Activated CD4-positive, alpha-beta memory T cell treated with anti-CD3 and anti-CD28 coated beads for 36 hours (primary cell): Measurements from ENCODE around the gene WNT9B. TPM values are rescaled to one million over a fixed set of nuclear protein-coding genes. Genes with fewer than 3 reads are reported as not detected.

Source experiments
- CTCF ChIA-PET: fragments of 350-600 bp; sonication (Branson Sonifier 250); formaldehyde crosslinking; loops from one replicate; lab custom pipeline; 2021; ENCODE audit warnings: antibody characterized with exemption, inconsistent platforms; lab: Charles Lee
- POLR2A ChIA-PET: fragments of 350-600 bp; sonication (Branson Sonifier 250); formaldehyde crosslinking; loops from one replicate; lab custom pipeline; 2021; ENCODE audit warnings: antibody characterized with exemption; lab: Charles Lee
- DNase-seq: peaks from one replicate; pipeline ENCODE4 v3.0.0-alpha.2; 2020
- H3K27ac Mint-ChIP-seq: one replicate; pipeline ENCODE4 v1.8.0; 2021; ENCODE audit warnings: mixed read lengths
- H3K27me3 Mint-ChIP-seq: one replicate; pipeline ENCODE4 v1.8.0; 2021; ENCODE audit warnings: mixed read lengths
- H3K36me3 Mint-ChIP-seq: one replicate; pipeline ENCODE4 v1.8.0; 2021; ENCODE audit warnings: mixed read lengths
- H3K4me1 Mint-ChIP-seq: one replicate; pipeline ENCODE4 v1.8.0; 2021; ENCODE audit warnings: low read depth, mixed read lengths
- H3K4me3 Mint-ChIP-seq: one replicate; pipeline ENCODE4 v1.8.0; 2021; ENCODE audit warnings: mild to moderate bottlenecking, mixed read lengths
- H3K9me3 Mint-ChIP-seq: one replicate; pipeline ENCODE4 v1.8.0; 2021; ENCODE audit warnings: mixed read lengths
- intact Hi-C: fragments of 100-400 bp; cut with micrococcal nuclease; formaldehyde crosslinking; loops from one replicate; pipeline ENCODE4 v1.15.1; 2023
- total RNA-seq, 2 experiments: library from RNA; stranded (reverse); gene quantifications; one replicate each; pipeline ENCODE4 v1.2.3, GENCODE V29; 2021

The WNT9B gene
- total RNA-seq, 2 experiments from 2014 or later, result not detected

DNA sequence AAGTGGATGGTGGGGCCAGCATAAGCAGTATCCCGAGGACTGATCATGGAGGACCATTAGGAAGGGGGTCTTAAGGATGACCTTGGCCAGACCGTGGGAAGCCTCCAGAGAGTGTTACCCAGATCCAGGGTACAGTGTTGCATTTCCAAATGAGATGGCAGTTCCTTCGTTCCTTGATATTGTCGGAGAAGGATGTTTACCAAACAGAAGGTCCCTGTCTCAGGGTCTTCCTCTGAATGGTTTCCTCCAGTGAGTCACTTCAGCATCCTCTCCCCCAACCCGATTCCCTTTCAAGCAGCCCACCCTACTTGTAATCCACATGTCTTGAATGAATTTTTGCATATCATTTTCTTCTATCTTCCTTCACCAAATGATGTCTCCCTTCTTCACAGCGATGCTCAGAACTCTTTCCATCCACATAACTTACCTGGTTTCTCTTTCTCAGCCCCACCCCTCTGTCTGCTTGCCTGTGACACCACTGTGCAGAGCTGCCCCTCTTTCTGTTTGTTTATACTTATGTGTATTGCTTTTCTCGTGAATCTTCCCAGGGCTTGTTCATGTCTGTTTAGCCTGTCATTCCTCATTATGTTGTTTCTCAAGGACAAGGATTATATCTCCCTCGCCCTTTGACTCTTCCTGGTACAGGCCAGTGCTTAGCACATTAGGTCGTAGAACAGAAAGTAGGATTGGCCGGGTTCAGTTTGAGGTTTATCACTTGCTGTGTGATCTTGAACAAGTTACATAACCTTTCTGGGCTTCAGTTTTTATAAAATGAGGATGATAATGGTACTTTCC lies 77.3 kb downstream of the WNT9B start:
- POLR2A ChIA-PET, result no interaction called here
- peaks cover 22% of the 10 kb centered on the region for H3K36me3 Mint-ChIP-seq
- no peak overlapping the region for H3K4me3 Mint-ChIP-seq
- no peaks in the 10 kb centered on the region for H3K9me3 Mint-ChIP-seq
- intact Hi-C loops, result no loop called here
- H3K27me3 Mint-ChIP-seq, result no peaks in the 10 kb centered on the region
- H3K27ac Mint-ChIP-seq, result no peak overlapping the region
- H3K4me1 Mint-ChIP-seq, result peaks cover 55% of the 10 kb centered on the region
- no peak for DNase-seq
- CTCF ChIA-PET, result no interaction called here

DNA sequence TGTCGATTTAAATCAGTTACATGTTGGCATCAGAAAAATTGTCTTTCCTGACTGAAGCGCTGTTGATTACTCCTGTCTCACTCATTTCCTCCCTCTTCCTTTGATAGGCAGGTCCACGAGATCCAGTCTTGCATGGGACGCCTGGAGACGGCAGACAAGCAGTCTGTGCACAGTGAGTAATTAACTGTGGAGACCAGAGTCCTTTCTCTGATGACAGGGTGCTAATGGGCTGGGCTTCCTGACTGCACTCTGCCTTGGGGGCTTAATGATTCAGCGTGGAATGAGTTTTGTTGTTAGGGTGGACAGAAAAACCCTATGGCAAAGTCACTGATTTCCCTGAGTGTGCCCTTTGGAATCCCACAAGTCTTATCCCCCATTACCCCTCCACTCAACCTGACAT lies 78.0 kb downstream of the WNT9B start:
- H3K9me3 Mint-ChIP-seq, result no peaks in the 10 kb centered on the region
- ChIA-PET POLR2A (no interaction called here), CTCF (no interaction called here)
- H3K27ac Mint-ChIP-seq, result no peak overlapping the region
- H3K27me3 Mint-ChIP-seq, result no peaks in the 10 kb centered on the region
- H3K4me1 Mint-ChIP-seq, result peaks cover 49% of the 10 kb centered on the region
- H3K4me3 Mint-ChIP-seq, result no peak overlapping the region
- intact Hi-C loops, result no loop called here
- peaks cover 28% of the 10 kb centered on the region for H3K36me3 Mint-ChIP-seq
- DNase-seq, result no peak

DNA sequence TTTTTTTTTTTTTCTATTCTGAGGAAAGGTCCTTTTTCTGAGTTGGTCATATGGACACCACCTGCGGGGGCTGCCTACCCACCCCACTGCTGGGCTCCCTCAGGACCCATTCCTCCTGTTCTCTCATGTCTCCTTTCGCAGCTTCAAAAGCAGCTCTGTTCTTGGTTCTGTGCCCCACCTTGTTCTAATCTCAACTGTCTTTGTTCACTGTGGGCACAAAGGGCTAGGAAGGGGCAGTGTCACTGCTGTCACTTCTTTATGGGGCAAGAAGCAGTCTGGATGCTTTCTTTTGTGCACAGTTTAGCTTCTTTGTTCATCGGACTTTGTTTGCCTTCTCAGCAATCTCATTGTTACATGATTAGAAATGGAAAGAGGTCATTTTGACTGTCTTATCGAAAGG lies 78.7 kb downstream of the WNT9B start:
- ChIA-PET POLR2A (no interaction called here), CTCF (interaction anchor here (1.0 to 1.4 kb wide), 2 partner anchors 12 to 94 kb away, joined by 3 to 11 read pairs; no protein-coding TSS in a partner anchor)
- DNase-seq, result no peak
- Mint-ChIP-seq H3K27ac (no peak overlapping the region), H3K27me3 (no peaks in the 10 kb centered on the region), H3K36me3 (peaks cover 30% of the 10 kb centered on the region), H3K4me3 (no peak overlapping the region), H3K9me3 (no peaks in the 10 kb centered on the region), H3K4me1 (peaks cover 42% of the 10 kb centered on the region)
- intact Hi-C loops, result no loop called here

DNA sequence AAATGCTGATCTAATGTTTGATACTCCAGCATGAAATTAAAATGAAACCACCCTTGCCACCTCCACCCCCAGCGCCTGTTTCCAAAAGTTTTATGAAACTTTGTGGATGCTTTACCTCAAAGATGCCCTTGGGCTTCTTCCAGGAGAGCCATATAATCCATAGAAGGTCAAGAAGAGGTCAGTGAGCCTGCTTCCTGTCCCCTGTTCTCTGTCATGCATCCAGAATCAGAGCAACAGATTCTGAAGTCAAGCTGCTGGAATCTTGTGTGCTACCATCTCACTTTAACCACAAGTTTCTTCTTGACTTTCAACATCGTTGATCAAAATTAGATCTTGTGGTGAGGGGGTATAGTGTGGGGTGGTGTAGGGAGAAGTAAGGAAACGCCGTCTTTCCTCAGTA lies 80.2 kb downstream of the WNT9B start:
- Mint-ChIP-seq H3K4me3 (no peak overlapping the region), H3K9me3 (no peaks in the 10 kb centered on the region), H3K27me3 (no peaks in the 10 kb centered on the region), H3K36me3 (peaks cover 37% of the 10 kb centered on the region), H3K27ac (no peak overlapping the region), H3K4me1 (peaks cover 27% of the 10 kb centered on the region)
- no peak for DNase-seq
- intact Hi-C loops, result no loop called here
- ChIA-PET CTCF (no interaction called here), POLR2A (no interaction called here)

DNA sequence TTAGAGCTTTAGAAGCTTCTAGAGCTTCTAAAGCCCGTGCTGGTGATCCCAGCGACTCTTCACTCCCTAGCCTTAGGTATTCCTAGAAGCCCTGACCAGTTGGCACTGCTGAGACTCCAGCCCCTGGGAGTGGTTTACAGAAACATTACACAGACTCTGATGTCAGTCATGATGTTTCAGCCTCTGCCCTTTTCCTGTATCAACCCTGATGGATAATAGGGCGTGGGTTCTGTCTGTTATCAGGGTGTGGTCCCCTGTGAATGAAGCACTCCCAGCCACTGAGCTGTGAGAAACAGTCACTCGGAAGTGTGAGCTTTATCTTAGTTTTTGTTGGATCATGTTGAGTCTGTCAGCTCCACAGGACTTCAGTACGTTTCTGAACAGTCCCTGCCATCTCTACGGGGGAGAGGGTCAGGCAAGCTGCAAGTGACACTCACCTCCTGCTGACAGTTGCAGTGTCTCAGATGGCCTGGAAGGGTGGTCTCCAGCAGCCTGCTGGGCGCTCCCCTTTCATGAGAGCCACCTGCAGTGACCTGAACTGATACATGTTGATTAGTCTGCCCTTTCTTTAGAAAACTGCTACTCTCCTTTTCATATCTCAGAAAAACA lies 84.4 kb downstream of the WNT9B start:
- H3K4me1 Mint-ChIP-seq, result no peaks in the 10 kb centered on the region
- CTCF ChIA-PET, result no interaction called here
- H3K36me3 Mint-ChIP-seq, result peaks cover 52% of the 10 kb centered on the region
- no peaks in the 10 kb centered on the region for H3K9me3 Mint-ChIP-seq
- H3K27ac Mint-ChIP-seq, result no peak overlapping the region
- POLR2A ChIA-PET, result no interaction called here
- no peak for DNase-seq
- no peak overlapping the region for H3K4me3 Mint-ChIP-seq
- H3K27me3 Mint-ChIP-seq, result no peaks in the 10 kb centered on the region
- intact Hi-C loops, result no loop called here

Other genes with a start within 250 kb of the WNT9B start
- gene WNT3, start 32.9 kb upstream of the WNT9B start, total RNA-seq, result under 1 TPM; 0.12 to 0.19 TPM
- 10 to 100 TPM; 40.1 to 40.8 TPM for gene GOSR2, start 71.6 kb downstream of the WNT9B start, total RNA-seq
- gene RPRML, start 127.7 kb downstream of the WNT9B start, total RNA-seq, result not detected